ENCODE results near the gene TEX35.

The TEX35 gene

GRCh38 chr1:178494569-178494971 lies 18.3 kb upstream of the TEX35 start:
- Histone ChIP-seq H3K27ac (no peak overlapping the region), H3K36me3 (no peaks in the 10 kb centered on the region), H3K27me3 (no peaks in the 10 kb centered on the region), H3K4me3 (no peak overlapping the region), H3K4me1 (no peaks in the 10 kb centered on the region), H3K9me3 (no peaks in the 10 kb centered on the region)
- peak in 1 of 2 donors; percentile 55 for DNase-seq
- TF ChIP-seq CTCF (IDR thresholded peaks at IDR 0.05): no peak
- intact Hi-C loops (cut with DNase I; ENCODE audit: low total_unique reads): no loop called here

GRCh38 chr1:178495158-178495557 lies 17.8 kb upstream of the TEX35 start:
- intact Hi-C loops (cut with DNase I; ENCODE audit: low total_unique reads): no loop called here
- Histone ChIP-seq H3K27me3 (no peaks in the 10 kb centered on the region), H3K9me3 (no peaks in the 10 kb centered on the region), H3K4me1 (no peaks in the 10 kb centered on the region), H3K4me3 (no peak overlapping the region), H3K27ac (no peak overlapping the region), H3K36me3 (no peaks in the 10 kb centered on the region)
- TF ChIP-seq CTCF (IDR thresholded peaks at IDR 0.05): no peak
- no peak for DNase-seq

GRCh38 chr1:178495741-178496409 lies 17.0 kb upstream of the TEX35 start:
- H3K4me3 ChIP-seq: no peak overlapping the region

GRCh38 chr1:178496410-178497135 lies 16.3 kb upstream of the TEX35 start, which contains the start of gene CLEC20A:
Gene CLEC20A (minus strand): TSS chr1:178496964. CDS start chr1:178496939, 25 bp downstream.
- Histone ChIP-seq H3K4me3 (no peak within 1 kb of the TSS), H3K9me3 (no peaks in the 10 kb centered on the region), H3K27ac (no peak within 1 kb of the TSS), H3K27me3 (no peaks in the 10 kb centered on the region), H3K36me3 (no peaks in the 10 kb centered on the region), H3K4me1 (no peaks in the 10 kb centered on the region)
- intact Hi-C loops (cut with DNase I; ENCODE audit: low total_unique reads): no loop called here
- no peak for DNase-seq
- TF ChIP-seq CTCF (IDR thresholded peaks at IDR 0.05): no peak

More at GRCh38 chr1:178495741-178496409, 17.0 kb upstream of the TEX35 start:
- no peaks in the 10 kb centered on the region for H3K4me1 ChIP-seq
- no peak overlapping the region for H3K27ac ChIP-seq
- TF ChIP-seq CTCF (IDR thresholded peaks at IDR 0.05): no peak
- intact Hi-C loops (cut with DNase I; ENCODE audit: low total_unique reads): no loop called here
- H3K9me3 ChIP-seq: no peaks in the 10 kb centered on the region
- no peaks in the 10 kb centered on the region for H3K27me3 ChIP-seq
- H3K36me3 ChIP-seq: no peaks in the 10 kb centered on the region
- peak in 1 of 2 donors; percentile 41 for DNase-seq

GRCh38 chr1:178497903-178498478 lies 14.9 kb upstream of the TEX35 start:
- Histone ChIP-seq H3K9me3 (no peaks in the 10 kb centered on the region), H3K36me3 (no peaks in the 10 kb centered on the region), H3K27me3 (no peaks in the 10 kb centered on the region), H3K4me1 (no peaks in the 10 kb centered on the region), H3K4me3 (no peak overlapping the region), H3K27ac (no peak overlapping the region)
- no peak for TF ChIP-seq CTCF (IDR thresholded peaks at IDR 0.05)
- peak in 1 of 2 donors; percentile 29 for DNase-seq
- intact Hi-C loops (cut with DNase I; ENCODE audit: low total_unique reads): no loop called here
